ENCODE data around the gene PRKAR1B. TPM values are rescaled to one million over a fixed set of nuclear protein-coding genes. Genes with fewer than 3 reads are reported as not detected.

Gene PRKAR1B
- total RNA-seq, 1 donor from 2014 or later = 14.0 TPM

GRCh38 chr7:509426-510130, 217.5 kb downstream of the PRKAR1B start:
- DNase-seq (ENCODE audit: low read depth) (no peak), FAIRE-seq (no peak)
- Histone ChIP-seq H3K4me3 (ENCODE audit: low read depth, low read length) (no peak overlapping the region), H3K27me3 (ENCODE audit: control insufficient read depth, insufficient read depth, low read length) (no peaks in the 10 kb centered on the region), H3K36me3 (ENCODE audit: control insufficient read depth, insufficient read depth, low read length) (peaks cover 28% of the 10 kb centered on the region)
- TF ChIP-seq CTCF (IDR thresholded peaks at IDR 0.05; ENCODE audit: insufficient read depth, low read length, severe bottlenecking) = no peak

DNA sequence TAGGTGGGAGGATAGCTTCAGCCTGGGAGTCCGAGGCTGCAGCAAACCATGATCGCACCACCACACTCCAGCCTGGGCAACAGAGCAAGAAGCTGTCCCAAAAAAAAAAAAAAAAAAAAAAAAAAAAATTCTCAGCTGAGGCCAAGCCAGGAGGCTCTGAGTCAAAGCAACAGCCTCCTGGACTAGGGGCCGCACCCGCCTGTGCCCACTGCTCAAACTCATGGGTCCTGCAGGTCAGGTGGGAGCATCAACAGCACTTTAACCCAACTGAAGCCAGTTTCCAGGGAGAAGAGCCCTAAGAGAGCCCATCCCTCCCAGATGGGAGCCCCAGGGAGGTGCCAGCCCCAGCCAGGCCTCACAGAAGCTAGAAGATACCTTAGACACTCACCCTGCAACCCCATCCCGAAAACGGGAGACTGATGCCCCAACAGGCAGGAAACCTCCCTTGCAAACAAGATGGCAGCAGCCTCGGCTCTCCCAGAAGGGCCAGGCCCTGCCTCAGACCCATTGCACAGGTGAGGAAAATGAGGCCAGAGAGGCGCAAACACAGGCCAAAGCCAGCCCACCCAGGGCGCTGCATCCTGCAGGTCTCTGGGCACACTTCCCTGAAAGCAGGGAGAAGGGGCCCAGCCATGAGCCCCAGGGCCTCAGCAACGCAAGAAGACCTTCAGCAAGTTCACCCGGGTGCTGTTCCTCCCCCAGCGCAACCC, 218.5 kb downstream of the PRKAR1B start:
- DNase-seq (ENCODE audit: low read depth) (no peak), FAIRE-seq (no peak)
- Histone ChIP-seq H3K4me3 (ENCODE audit: low read depth, low read length) (no peak overlapping the region), H3K36me3 (ENCODE audit: control insufficient read depth, insufficient read depth, low read length) (peaks cover 28% of the 10 kb centered on the region), H3K27me3 (ENCODE audit: control insufficient read depth, insufficient read depth, low read length) (no peaks in the 10 kb centered on the region)
- no peak for TF ChIP-seq CTCF (IDR thresholded peaks at IDR 0.05; ENCODE audit: insufficient read depth, low read length, severe bottlenecking)

DNA sequence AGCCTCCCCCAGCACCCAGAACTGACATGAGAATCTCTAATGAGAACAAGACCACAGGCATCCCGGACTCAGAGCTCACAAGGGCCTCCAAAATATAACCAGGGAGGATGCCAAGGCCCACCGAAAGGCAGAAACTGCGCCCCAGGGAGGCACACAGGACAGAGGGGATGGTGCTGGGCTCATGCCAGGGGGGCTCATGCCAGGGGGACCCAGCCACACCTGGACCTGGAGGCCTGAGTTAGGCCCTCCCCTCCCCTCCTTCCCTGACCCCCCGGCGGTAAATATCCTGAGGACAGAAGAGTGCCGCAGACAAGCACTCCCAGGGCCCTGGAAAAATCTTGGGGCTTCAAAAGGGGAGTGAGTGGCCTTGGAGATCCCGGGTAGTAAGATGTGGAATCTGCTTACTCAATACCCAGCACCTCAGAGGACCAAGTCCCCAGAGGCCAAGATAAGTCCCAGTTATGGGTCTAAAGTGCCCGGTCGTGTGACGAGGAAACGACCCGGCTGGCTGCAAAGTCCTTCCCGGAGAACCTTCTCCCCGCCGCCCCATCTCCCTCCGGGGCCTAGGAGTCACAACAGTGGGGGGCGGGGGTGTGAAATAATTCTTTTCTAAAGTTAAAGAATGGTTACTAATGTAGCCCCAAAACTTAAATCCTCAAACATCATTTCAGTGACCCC, 219.3 kb downstream of the PRKAR1B start:
- Histone ChIP-seq H3K4me3 (ENCODE audit: low read depth, low read length) (no peak overlapping the region), H3K36me3 (ENCODE audit: control insufficient read depth, insufficient read depth, low read length) (peaks cover 33% of the 10 kb centered on the region), H3K27me3 (ENCODE audit: control insufficient read depth, insufficient read depth, low read length) (no peaks in the 10 kb centered on the region)
- FAIRE-seq (no peak), DNase-seq (ENCODE audit: low read depth) (no peak)
- TF ChIP-seq CTCF (IDR thresholded peaks at IDR 0.05; ENCODE audit: insufficient read depth, low read length, severe bottlenecking) = no peak

GRCh38 chr7:506921-507622, 220.0 kb downstream of the PRKAR1B start:
- FAIRE-seq = no peak

More at GRCh38 chr7:506921-507622, 220.0 kb downstream of the PRKAR1B start:
- no peaks in the 10 kb centered on the region for H3K27me3 ChIP-seq (ENCODE audit: control insufficient read depth, insufficient read depth, low read length)
- H3K36me3 ChIP-seq (ENCODE audit: control insufficient read depth, insufficient read depth, low read length) = peaks cover 33% of the 10 kb centered on the region
- H3K4me3 ChIP-seq (ENCODE audit: low read depth, low read length) = no peak overlapping the region
- no peak for TF ChIP-seq CTCF (IDR thresholded peaks at IDR 0.05; ENCODE audit: insufficient read depth, low read length, severe bottlenecking)
- no peak for DNase-seq (ENCODE audit: low read depth)

All from bronchial epithelial cell (primary cell).